ENCODE measurements around the gene SLCO2B1.

Gene SLCO2B1

GRCh38 chr11:75167617-75168016 is 16.7 kb downstream of the SLCO2B1 start:
- H3K4me1 ChIP-seq (ENCODE audit: low read depth, poor library complexity, severe bottlenecking), result no peaks in the 10 kb centered on the region
- H4K20me1 ChIP-seq (ENCODE audit: insufficient read depth), result no peaks in the 10 kb centered on the region
- H3K4me2 ChIP-seq, result no peak overlapping the region
- no peaks in the 10 kb centered on the region for H3K36me3 ChIP-seq (ENCODE audit: insufficient read depth)
- H3K9ac ChIP-seq, result no peak overlapping the region
- no peak for TF ChIP-seq CTCF (conservative IDR thresholded peaks at IDR 0.05; ENCODE audit: low read depth, low read length)
- H3K4me3 ChIP-seq (IDR thresholded peaks at IDR 0.05; ENCODE audit: insufficient read depth, low read depth, low read length), result no peak overlapping the region
- no peaks in the 10 kb centered on the region for H3K27me3 ChIP-seq (ENCODE audit: insufficient read depth, low read depth)
- H2AFZ ChIP-seq (ENCODE audit: low read depth), result no peak overlapping the region
- H3K79me2 ChIP-seq (ENCODE audit: insufficient read depth, low read depth), result no peaks in the 10 kb centered on the region
- H3K27ac ChIP-seq, result no peak overlapping the region

- no peak overlapping the region for H2AFZ ChIP-seq (ENCODE audit: low read depth)
- no peaks in the 10 kb centered on the region for H3K36me3 ChIP-seq (ENCODE audit: insufficient read depth)
- H3K4me3 ChIP-seq (IDR thresholded peaks at IDR 0.05; ENCODE audit: insufficient read depth, low read depth, low read length), result no peak overlapping the region
- TF ChIP-seq CTCF (conservative IDR thresholded peaks at IDR 0.05; ENCODE audit: low read depth, low read length), result no peak
- no peak overlapping the region for H3K4me2 ChIP-seq
- H3K27ac ChIP-seq, result no peak overlapping the region
- no peaks in the 10 kb centered on the region for H3K79me2 ChIP-seq (ENCODE audit: insufficient read depth, low read depth)
- no peaks in the 10 kb centered on the region for H4K20me1 ChIP-seq (ENCODE audit: insufficient read depth)
- H3K9ac ChIP-seq, result no peak overlapping the region
- no peaks in the 10 kb centered on the region for H3K27me3 ChIP-seq (ENCODE audit: insufficient read depth, low read depth)
- no peaks in the 10 kb centered on the region for H3K4me1 ChIP-seq (ENCODE audit: low read depth, poor library complexity, severe bottlenecking)
Observed at GRCh38 chr11:75169101-75169885, 18.4 kb downstream of the SLCO2B1 start.

- Histone ChIP-seq H3K79me2 (ENCODE audit: insufficient read depth, low read depth) (no peaks in the 10 kb centered on the region), H3K27me3 (ENCODE audit: insufficient read depth, low read depth) (no peaks in the 10 kb centered on the region), H3K4me3 (IDR thresholded peaks at IDR 0.05; ENCODE audit: insufficient read depth, low read depth, low read length) (no peak overlapping the region), H2AFZ (ENCODE audit: low read depth) (no peak overlapping the region), H3K4me2 (no peak overlapping the region), H4K20me1 (ENCODE audit: insufficient read depth) (no peaks in the 10 kb centered on the region), H3K36me3 (ENCODE audit: insufficient read depth) (no peaks in the 10 kb centered on the region), H3K4me1 (ENCODE audit: low read depth, poor library complexity, severe bottlenecking) (no peaks in the 10 kb centered on the region), H3K9ac (no peak overlapping the region), H3K27ac (no peak overlapping the region)
- no peak for TF ChIP-seq CTCF (conservative IDR thresholded peaks at IDR 0.05; ENCODE audit: low read depth, low read length)
Observed at GRCh38 chr11:75170516-75171201, 19.8 kb downstream of the SLCO2B1 start.

GRCh38 chr11:75173336-75173735 is 22.4 kb downstream of the SLCO2B1 start:
- no peaks in the 10 kb centered on the region for H4K20me1 ChIP-seq (ENCODE audit: insufficient read depth)

More at GRCh38 chr11:75173336-75173735, 22.4 kb downstream of the SLCO2B1 start:
- no peak overlapping the region for H3K4me3 ChIP-seq (IDR thresholded peaks at IDR 0.05; ENCODE audit: insufficient read depth, low read depth, low read length)
- no peaks in the 10 kb centered on the region for H3K27me3 ChIP-seq (ENCODE audit: insufficient read depth, low read depth)
- no peak overlapping the region for H2AFZ ChIP-seq (ENCODE audit: low read depth)
- no peak overlapping the region for H3K27ac ChIP-seq
- H3K9ac ChIP-seq, result no peak overlapping the region
- TF ChIP-seq CTCF (conservative IDR thresholded peaks at IDR 0.05; ENCODE audit: low read depth, low read length), result no peak
- no peaks in the 10 kb centered on the region for H3K4me1 ChIP-seq (ENCODE audit: low read depth, poor library complexity, severe bottlenecking)
- no peak overlapping the region for H3K4me2 ChIP-seq
- no peaks in the 10 kb centered on the region for H3K36me3 ChIP-seq (ENCODE audit: insufficient read depth)
- H3K79me2 ChIP-seq (ENCODE audit: insufficient read depth, low read depth), result no peaks in the 10 kb centered on the region
